GM19025 (cell line): Measurements from ENCODE around the gene ANKRD63.
A peak's percentile ranks its signal among the peaks of the same experiment; 100 is the strongest.

Experiments
- ATAC-seq: cut with Tn5 transposase; IDR thresholded peaks from one replicate; pipeline ENCODE4 v1.9.1; 2021; ENCODE audit warnings: mild to moderate bottlenecking, low read depth, moderate library complexity; ENCODE audit not compliant: unreplicated experiment

ANKRD63 gene

DNA sequence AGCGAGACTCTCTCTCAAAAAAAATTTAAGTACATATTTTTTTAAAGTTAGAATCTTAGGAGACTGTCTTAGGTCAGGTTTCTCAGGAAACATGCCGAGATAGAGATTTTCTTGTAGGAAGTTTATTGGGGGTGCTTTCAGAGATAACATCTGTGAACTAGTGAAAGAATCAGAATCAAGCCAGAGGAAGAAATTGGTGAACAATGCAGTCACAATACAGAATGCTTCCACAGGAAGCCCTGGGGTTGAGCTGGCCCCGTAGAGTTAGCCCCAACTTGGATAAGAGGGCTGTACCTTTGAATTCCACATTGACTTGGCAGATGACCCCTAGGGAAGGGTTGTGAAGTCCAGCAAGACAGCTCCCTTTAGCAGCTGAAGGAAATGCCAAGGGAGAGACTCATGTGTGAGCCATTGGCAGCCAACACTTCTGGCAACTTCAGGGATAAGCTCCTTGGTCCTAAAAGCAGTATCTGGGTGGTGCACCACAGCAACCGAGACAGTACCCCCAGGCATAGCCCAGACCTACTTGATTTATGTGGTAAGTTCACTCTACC, 31.9 kb upstream of the ANKRD63 start:
- ATAC-seq: no peak

DNA sequence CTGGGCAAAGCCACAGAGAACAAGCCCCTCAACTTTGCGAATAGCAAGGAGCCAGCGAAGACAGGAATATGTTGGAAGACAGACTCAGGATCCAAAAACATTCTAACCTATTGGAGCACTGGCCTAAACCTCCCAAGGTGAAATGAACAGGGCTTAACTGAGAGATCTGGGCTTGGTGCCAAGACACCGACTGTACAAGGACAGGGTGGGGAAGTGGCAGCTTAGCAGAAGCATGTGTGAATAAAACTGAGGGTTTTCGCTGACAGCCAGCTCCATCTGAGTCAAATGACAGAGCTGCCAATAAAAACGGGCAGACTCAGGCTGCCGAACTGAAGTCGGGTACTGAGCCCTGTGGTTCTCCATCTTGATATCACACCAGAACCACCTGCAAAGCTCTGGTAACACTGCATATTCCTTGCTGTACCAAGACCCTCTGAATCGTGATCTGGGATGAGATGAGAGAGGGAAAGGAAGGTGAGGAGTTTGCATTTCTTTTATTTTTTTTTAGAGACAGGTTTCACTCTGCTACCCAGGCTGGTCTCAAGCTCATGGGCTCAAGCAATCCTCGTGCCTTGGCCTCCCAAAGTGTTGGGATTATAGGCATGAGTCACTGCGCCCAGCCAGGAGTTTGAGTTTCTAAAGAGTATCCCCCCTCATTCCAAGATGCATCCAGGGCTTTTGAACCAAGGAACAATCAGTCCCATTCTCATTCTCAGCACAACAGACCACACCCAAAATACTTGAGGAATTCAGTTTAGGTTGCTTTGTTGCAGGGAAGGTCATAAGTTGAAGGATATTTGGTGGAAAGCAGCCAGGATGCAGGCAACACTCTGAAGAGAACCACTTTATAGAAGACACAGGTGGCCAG, 30.9 kb upstream of the ANKRD63 start:
- no peak for ATAC-seq

DNA sequence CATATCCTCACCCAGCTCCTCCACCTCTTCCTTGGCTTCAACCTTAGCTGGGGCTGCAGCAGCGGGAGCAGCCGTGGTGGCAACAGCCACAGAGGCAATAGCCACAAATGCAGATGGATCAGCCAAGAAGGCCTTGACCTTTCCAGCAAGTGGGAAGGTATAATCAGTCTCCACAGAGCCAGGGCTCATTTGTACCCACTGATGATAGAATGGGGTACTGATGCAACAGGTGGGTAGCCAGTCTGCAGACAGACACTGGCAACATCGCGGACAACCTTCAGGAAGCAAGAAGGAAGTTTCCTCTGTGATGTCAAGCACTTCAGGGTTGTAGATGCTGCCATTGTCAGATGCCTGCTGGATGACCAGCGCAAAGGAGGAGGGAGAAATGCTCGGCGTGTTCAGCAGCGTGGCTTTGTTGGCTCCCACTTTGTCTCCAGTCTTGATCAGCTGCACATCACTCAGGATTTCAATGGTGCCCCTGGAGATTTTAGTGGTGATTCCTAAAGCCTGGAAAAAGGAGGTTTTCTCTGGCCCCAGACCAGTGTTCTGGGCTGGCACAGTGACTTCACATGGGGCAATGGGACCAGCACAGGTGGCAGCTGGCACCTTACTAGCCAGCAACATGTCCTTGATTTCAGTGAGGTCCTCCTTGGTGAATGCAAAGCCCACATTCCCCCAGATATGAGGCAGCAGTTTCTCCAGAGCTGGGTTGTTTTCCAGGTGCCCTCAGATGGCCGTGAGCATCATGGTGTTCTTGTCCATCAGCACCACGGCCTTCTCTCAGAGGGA, 29.7 kb upstream of the ANKRD63 start:
- ATAC-seq: no peak

DNA sequence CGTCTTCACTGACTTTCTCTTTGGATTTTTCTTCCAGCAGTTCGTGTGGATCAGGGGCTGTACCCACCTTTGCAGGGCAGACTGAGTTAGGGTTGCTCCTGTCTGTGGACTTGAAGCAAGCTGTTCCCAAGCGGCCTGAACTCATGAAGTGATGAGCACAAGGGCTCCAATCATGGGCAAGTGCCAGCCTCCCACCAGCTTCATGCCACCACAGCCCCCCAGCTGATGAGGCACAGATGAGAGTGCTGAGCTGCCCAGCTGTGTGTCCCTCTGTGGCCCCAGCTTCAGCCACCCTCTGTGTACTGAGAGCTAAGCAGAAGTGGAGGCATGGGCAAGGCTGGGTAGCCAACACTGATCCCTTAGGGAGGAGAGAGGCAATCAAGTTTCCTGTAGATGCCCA, 28.1 kb upstream of the ANKRD63 start:
- no peak for ATAC-seq

DNA sequence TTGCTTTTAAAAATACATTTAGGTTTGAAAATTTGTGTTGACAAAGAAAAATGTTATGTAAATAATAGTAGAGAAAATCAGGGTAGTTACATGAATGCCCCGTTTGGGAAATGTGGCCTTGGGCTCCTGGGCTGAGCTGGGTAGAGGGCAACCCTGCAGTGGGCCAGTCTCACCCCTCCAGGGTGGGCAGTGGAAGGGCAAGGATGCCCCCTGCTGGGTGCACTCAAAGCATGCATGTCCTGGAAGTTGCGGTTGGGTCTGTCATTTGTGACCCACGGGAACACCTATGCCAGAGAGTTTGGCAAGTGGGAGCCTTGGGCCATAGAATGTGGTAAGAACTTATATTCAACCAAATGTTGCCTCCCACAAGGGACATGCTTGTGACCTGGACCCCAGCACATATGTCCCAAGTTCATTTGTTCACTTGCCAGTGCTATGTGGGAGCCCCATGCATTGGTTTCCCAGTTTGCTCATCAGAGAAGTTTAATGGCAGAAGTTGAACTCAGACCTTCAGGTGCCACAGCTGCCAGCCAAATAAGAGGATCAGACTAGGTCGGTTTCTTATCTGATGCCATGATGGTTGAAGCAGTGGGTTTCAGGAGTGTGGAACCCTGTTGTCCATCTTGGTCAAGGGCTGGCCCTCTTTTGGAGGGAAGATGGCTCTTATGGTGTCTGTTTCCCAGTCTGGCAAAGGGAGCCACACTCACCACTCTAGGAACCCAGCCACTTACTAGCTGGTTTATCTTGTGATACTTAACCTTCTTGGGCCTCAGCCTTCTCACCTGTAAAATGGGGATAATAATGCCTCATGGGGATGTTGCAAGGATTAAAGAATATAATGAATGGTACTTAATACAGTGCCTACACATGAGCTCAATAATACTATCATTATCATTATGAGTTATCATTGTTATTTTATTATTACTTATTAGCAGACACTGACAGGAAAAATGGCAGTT, 27.4 kb upstream of the ANKRD63 start:
- ATAC-seq: no peak

DNA sequence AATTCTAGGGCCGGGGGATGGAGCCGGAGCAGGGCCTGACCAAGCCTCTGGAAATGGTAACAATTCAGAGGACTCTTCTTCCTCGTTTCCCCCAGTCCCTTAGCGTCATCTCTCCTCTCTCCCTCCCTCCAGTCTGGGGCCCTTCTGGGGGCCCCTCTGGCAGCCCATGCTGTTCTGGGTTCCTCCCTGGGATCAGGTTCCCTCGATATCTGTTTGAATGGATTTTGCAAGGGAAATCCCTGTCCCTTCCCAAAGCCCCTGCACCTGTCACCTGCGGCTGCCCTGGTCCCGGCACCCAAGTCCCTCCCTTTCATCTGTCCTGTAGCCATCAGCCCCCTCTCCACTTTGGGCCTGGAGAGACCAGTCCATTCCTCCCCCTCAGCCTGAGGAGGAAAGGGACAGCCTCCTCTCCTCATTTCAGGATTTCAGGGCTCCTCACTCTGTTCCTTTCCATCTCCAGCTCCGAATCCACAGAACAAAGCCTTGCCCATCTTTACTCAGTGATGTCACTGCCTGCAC, 26.5 kb upstream of the ANKRD63 start:
- no peak for ATAC-seq

DNA sequence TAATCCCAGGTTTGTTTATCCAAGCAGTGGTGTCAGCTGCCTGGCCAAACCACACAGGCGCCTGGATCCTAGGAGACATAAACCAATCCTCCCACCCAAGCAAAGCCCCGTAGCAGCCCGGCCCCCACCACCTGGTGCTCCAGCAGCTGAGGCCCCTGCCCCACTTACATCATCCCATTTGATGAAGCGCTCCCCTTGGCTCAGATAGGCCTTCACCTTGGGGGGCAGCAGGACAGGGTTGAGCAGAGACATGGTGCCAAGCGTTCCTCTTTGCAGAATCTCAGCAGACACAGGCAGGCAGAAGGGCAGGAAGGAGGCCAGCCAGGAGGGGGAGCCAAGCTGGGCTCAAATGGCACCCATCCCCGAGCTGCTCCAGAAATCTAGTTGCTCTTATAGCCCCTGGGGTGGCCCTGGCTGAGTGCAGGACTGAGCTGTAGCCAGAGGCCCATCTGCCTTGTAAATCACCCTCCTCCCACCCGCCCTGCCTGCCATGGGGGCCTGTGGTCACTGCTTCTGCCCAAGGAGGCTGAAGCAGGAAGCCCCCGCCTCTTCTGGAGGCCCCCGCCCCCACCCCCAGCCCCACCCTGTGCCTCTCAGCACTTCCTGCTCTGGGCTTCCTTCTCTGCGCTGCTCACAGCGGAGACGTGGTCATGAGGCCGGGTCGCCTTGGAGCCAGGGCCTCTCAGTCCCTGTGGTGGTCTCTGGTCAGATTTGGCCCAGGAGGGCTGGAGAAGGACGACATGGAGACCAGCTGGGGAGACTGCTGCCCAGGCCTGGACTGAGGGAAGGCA, 24.8 kb upstream of the ANKRD63 start, which contains the start of gene PLCB2:
Gene PLCB2, minus strand, starts transcription at position 515 of the 791 bp plus-strand sequence. Its CDS starts 263 bp downstream, at position 252.
- ATAC-seq: peak; percentile 53

DNA sequence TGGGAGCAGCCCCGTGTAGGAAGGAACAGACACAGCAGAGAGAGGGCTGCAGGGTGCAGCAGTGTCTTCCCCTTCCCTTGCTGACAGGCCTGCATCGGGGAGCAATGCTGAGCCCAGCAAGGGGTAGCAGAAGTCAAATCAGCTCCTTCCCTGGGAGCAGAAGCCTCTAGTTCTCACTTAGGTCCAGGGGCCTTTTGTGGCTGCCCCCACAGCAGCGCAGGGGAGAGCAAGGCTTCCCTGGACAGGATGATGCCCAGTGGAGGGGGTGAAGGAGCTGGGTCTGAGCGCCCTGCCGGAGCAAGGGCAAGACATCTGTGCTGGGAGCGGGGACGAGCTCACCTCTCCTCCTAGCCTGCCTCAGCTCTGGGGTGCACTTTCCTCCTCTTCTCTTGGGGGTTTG, 24.0 kb upstream of the ANKRD63 start:
- ATAC-seq: no peak

DNA sequence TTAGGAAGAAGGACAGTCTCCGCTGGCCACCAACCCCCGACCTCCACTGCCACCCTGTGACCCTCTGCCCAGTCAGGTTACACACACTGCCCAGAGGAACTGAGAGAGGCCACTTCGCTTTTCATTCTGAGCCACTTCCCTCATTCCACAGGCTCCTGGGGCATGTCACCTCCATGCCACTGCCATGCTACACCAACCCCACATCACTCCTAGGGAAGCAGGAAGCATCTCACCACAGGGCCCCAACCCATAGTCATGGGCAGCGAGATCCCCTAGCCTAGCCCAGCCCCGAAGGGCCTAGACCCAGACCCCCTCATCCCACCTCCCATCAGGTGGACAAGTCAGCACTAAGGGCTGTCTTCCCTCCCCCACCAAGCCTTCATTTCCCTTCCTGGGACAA, 23.5 kb upstream of the ANKRD63 start:
- no peak for ATAC-seq

DNA sequence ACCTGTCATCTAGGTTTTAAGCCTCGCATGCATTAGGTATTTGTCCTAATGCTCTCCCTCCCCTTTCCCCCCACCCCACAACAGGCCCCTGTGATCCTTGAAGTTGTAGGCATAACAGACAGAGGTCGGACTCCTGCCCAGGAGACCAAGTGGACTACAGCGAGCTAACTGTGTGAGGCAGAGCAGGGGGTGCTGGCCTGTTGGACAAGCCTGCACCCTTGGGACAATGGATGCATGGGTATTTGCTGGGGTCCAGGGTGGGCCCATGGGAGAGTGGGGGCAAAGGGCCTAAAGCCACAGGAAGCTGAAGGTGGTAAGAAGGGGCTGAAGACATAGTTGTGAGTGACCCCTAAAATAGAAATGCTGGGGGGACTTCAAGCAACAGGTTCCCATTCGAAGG, 22.4 kb upstream of the ANKRD63 start:
- ATAC-seq: no peak

DNA sequence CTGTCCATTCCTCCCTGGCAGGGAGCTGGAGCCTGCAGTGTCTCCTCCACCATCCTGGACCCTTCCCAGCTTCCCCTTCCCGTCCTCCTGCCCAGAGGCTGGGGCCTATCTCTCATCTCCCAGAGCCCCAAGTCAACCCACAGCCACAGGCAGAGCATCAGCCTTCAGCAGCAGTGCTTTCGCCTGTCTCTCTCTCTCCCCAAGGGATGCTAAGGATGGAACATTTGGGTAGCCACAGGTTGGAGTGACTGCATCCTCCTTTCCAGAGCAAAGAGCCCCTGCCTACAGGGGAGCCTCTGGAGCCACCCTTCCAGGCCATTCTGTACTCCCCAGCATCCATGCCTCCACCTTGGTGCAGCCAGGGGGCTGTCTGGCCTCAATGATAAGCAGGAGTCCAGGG, 20.7 kb upstream of the ANKRD63 start:
- ATAC-seq: no peak

DNA sequence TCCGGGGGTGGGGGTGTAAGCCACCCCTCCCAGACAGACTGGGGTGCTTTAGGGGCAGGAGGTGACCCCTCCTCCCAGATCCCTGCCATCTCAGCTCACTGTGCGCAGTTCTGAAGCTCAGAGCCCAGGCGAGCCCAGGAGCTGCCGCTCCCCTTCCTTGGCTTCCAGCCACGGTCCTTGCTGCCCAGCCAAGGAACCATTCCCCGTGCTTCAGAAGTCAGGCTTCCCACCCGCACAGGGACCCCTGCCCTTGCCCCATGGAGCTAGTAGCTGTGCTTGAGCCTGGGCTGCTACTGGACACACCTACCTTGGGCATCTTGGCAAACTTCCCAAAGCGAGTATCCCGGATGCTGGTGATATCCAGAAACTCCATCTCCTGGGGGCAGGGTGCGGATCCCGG, 20.1 kb upstream of the ANKRD63 start:
- no peak for ATAC-seq

DNA sequence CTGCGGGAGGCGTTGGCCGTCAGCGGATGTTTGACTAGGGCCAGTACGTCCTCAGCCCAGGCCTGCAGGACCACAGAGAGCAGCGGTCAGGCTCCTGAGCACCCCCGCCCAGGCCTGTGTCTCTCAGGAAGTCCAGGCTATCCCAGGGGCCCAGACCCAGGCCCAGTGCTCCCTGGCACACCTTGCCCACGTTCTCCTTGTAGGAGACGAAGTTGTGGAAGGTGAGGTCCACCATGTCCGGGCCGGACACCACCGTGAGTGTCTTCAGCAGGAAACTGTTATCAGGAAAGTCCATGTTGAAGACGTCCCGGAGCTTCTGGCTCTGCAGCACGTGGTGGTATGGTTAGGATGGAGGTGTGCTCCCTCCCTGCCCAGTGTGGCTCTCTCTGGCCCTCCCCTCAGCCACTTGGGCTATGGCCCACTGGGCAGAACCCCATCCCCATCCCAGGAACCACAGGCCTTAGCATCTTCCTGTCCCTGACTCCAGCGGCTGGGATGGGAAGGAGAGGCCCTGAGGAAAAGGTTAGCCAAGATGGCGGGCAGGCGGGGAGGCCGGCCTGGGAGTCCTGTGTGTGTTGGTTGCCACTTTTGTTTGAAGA, 19.5 kb upstream of the ANKRD63 start:
- no peak for ATAC-seq

DNA sequence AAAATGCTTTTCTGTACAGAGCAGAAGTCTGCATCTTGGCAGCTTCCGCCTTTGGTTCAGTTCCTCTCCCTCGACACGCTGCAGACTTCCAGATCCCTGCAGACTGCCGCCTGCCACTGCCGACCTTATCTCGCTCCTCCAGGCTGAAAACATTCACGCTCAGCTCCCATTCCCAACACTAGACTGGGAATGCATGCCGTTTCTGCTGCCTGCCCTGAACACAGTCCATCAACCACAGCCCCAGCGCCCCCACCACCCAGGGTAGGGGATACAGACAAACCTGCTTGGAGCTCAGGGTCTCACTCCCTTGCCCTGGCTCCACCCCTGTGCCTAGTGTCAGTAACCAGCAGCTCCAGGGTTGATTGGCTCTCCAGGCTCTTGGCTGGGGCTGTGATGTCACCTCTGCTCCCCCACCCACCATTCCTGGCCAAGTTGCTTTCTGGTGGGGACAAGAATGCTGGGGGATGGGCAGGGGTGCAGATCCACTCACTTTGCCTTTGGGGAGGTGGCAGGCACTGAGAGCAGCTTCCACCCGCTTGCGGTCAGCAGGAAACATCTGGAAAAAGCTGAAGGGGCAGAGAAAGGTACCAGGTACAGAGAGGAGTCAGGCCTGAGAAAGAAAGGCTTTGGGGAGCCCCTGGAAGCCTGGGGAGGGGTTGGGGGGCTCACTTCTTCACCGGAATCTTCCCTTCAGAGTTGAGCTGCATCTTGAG, 18.8 kb upstream of the ANKRD63 start:
- no peak for ATAC-seq

DNA sequence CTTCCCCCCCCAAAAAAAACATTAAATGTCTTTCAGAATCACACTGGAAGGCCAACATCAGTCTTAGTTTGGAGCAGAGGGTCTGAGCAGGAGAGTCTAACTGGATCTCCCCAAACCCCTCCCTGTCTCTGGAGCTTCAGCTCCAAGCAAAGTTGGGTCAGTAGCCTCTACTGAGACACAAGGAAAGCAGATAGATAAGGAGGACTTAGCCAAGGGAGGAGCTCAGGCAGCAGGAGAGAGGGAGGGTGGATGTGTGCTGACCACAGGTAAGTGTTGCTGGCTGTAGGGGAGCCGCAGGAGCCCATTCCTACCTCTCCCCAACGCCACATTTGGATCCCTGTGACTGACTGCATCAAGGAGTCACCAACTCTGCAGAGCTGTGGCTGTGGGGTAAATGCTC, 17.9 kb upstream of the ANKRD63 start:
- no peak for ATAC-seq

DNA sequence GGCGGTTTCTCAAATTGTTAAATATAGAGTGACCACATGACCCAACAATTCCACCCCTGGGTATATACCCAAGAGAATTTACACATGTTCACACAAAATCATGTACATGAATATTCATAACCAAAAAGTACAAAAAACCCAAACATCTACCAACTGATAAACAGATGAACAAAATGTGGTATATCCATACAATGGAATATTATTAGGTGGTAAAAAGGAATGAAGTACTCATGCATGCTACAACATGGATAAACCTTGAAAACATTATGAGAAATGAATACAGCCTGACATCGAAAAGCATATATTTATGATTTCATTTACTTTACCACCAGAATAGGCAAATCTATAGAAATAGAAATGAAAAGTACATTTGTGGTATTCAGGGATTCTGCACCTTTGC, 17.5 kb upstream of the ANKRD63 start:
- no peak for ATAC-seq

DNA sequence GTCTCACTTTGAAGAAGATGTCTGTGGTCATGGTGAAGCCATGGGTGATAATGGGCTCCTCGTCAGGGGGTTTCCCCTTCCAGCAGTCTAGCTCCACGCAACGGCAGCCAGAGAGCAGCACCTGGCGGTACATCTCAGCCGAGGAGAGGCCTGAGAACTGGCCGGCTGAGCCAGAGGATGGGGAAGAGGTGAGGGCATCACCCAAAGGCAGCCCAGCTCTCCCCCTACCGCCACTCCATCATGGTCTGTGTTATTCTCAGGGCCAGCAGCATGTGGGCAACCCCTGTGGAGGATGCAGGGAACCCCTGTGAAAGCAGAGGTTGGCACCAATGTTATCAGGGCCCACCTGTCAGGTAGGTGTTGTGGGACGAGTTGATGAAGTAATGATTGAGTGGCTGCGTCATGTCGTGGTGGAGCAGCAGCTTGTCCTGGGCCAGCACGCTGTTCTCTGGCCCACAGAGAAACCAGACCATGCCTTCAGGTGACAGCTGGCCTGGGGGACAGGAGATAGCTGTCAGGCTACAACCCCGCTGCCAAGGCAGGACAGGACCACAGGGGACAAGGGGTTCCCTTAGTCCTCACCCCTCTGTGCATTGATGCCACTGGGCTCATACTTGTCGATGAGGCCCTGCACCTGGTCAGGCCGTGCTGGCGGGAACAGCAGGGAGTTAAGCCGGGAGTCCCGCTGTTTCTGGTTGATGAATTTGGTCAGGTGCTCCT, 15.5 kb upstream of the ANKRD63 start:
- no peak for ATAC-seq

DNA sequence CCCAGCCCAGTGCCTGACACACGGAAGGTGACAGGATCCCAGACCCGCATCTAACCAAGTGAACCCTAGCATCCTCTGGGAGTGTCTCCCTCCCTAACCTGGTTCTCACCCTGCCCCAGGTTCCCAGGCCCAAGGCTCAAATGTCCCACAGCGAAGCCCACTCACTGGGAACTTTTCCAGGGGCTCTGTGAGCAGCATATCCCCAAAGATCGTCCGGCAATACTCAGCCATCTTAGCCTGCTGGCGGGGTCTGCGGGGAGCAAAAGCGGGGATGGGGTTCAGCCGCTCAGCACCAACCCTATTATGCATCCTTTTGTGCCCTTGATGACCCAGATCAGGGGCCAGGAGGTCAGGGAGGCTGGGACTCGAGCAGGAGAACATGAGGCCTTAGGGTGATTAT, 14.5 kb upstream of the ANKRD63 start:
- no peak for ATAC-seq
